Measurements from ENCODE around the gene CCR3.
"Not testable (repeated sequence)": the region's sequence is repeated elsewhere in the genome, so short reads cannot be mapped to it uniquely, and the experiment has no call there.

Gene CCR3

GRCh38 chr3:46242120-46242519 lies at the start of gene CCR3:
Gene CCR3 (plus strand): TSS chr3:46242460. CDS start chr3:46265159, 22,699 bp downstream.
- DNase-seq (ENCODE audit: low read depth, low spot score): no peak

DNA sequence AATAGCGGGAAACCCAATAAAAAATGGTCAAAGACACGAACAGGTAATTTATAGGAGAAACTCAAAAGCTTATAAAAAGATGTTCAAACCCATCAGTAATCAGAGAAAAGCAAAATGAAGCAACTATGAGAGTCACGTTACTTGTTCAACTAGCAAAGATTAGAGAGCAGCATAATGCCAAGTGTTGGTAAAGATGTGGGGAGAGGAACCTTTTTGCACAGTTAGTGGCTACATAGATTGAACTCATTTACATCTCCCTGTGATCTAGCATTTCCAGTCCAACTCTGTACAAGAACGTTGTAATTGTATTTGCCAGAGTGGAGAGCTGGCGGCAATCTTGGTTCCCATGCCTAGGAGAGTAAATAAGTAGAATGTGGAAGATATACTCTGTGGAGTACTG lies 49.3 kb upstream of the CCR3 start:
- no peak for DNase-seq (ENCODE audit: low read depth, low spot score)

DNA sequence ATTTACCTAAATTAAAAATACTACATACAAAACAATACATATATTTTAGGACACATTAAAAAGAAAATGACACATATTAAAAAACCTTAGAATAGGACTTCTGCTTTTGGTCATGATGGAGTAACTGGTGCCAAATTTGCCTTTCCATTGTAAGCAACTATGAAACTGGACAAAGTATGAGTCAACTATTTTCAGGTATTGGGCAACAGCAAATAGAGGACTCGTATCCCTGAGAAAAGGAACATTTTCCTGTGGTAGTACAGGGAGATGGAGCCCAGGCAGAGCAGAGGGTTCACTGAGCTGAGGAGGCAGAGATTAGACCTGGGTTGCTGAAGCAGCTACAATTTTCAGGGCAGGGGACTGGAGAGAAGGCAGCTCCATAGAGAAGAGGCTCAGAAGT lies 48.8 kb upstream of the CCR3 start:
- no peak for DNase-seq (ENCODE audit: low read depth, low spot score)

- no peak for DNase-seq (ENCODE audit: low read depth, low spot score)
Measured at GRCh38 chr3:46194868-46195553, 47.2 kb upstream of the CCR3 start.

- DNase-seq (ENCODE audit: low read depth, low spot score): no peak
Measured at GRCh38 chr3:46196261-46196957, 45.9 kb upstream of the CCR3 start.

GRCh38 chr3:46200211-46200610 lies 42.0 kb upstream of the CCR3 start:
- DNase-seq (ENCODE audit: low read depth, low spot score): no peak

GRCh38 chr3:46200790-46201189 lies 41.5 kb upstream of the CCR3 start:
- DNase-seq (ENCODE audit: low read depth, low spot score): no peak

GRCh38 chr3:46202535-46202934 lies 39.7 kb upstream of the CCR3 start:
- DNase-seq (ENCODE audit: low read depth, low spot score): no peak

DNA sequence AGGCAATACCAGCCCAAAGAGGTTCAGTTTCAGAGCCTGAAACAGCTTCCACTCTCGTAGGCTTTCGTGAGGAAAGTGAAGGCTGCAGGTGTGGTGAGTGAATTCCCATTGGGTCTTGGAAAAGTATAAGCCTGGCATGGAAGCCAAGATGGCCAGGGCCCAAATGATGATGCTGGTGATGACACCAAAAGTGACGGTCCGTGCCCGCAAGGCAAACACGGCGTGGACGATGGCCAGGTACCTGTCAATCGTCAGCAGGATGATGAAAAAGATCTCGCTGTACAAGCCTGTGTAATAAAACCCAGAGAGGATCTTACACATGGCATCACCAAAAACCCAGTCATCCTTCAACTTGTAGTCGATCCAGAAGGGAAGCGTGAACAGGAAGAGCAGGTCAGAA lies 38.6 kb upstream of the CCR3 start:
- no peak for DNase-seq (ENCODE audit: low read depth, low spot score)

DNA sequence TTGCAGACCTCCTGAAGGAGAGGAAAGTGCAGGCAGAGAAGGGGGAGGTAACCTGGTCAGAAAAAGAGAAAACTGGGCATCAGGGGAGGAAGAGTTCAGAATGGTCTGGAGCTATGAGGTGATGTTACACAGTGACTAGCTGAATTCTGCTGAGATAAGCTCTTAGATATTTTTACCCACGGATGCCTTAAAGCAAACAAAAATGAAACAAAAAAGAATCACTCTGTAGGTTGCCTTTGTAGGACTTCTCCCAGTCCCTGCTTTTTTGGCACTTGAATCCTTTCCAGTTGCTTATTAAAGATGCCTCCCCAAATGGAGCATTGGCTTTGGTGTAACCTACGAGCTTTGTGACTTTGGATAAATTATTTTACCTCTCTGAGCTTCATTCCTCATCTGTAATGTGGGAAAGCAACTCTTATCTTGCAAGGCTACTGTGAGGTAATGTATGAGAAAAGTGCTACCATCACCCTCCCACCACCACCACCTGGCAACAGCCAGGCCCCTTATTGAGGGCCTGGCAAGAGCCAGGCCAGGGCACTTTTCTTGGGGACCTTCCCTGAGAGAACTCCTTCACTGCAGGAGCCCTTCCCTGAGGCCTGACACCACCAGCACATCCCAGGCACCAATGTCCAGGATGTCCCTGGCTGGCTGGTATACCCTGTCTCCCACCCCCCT lies 36.8 kb upstream of the CCR3 start:
- no peak for DNase-seq (ENCODE audit: low read depth, low spot score)

DNA sequence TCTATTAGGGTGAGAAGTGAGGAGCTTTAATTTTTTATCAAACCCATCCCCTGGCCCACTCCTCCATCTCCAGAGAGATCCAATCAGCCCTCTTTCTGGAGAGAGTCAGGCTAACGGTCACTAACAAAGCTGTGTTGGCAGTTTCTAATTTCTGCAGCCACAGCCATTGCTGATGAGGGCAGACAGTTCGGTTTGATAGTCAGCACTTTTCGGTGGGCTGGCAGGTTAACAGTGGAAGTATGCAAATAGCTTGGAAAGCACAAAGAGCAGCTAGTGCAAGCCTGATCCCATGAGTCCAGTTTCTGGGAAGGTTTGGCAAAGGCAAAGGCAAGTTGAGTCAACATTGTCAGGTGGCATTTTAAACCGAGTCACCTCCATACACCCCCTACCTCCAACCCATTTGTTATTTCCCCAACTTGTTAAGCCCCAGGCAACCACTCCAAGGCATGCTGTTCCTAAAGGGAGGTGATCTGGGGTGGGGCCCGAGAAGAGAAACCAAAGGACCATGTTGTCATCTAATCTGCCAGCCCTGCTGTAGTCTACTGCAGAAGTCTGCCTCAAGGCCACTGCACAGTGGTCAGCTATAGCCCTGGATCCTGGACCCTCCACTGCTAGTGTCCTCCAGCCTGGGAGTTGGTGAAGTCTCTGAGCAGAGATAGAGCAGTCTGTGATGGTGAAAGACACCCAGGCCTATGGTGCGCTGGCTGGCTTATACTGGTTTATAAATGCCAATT lies 35.8 kb upstream of the CCR3 start:
- DNase-seq (ENCODE audit: low read depth, low spot score): no peak

GRCh38 chr3:46207514-46207913 lies 34.7 kb upstream of the CCR3 start:
- not testable (repeated sequence) for DNase-seq (ENCODE audit: low read depth, low spot score)

GRCh38 chr3:46208167-46208704 lies 34.0 kb upstream of the CCR3 start, which contains the start of gene CCR1:
Gene CCR1 (minus strand): TSS chr3:46208313. CDS start chr3:46204313, 4,000 bp downstream.
- peak; percentile 63 for DNase-seq (ENCODE audit: low read depth, low spot score)

- no peak for DNase-seq (ENCODE audit: low read depth, low spot score)
Measured at GRCh38 chr3:46209053-46209452, 33.2 kb upstream of the CCR3 start.

- no peak for DNase-seq (ENCODE audit: low read depth, low spot score)
Measured at GRCh38 chr3:46209746-46210470, 32.4 kb upstream of the CCR3 start.

GRCh38 chr3:46212101-46212500 lies 30.2 kb upstream of the CCR3 start:
- no peak for DNase-seq (ENCODE audit: low read depth, low spot score)

GRCh38 chr3:46213201-46213600 lies 29.1 kb upstream of the CCR3 start:
- DNase-seq (ENCODE audit: low read depth, low spot score): no peak

- DNase-seq (ENCODE audit: low read depth, low spot score): peak; percentile 45
Measured at GRCh38 chr3:46214751-46215352, 27.4 kb upstream of the CCR3 start.

- DNase-seq (ENCODE audit: low read depth, low spot score): no peak
Measured at GRCh38 chr3:46215810-46216414, 26.3 kb upstream of the CCR3 start.

DNA sequence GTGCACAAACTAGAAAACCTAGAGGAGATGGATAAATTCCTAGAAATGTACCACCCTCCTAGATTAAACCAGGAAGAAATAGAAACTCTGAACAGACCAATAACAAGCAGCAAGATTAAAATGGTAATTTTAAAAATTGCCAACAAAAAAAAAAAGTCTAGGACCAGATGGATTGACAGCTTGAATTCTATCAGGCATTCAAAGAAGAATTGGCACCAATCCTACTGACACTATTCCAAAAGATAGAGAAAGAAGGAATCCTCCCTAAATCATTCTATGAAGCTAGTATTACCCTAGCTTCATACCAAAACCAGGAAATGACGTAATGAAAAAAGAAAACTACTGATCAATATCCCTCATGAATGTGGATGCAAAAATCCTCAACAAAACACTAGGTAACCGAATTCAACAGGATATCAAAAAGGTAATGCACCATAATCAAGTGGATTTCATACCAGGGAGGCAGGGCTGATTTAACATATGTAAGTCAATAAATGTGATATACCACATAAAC lies 24.0 kb upstream of the CCR3 start:
- no peak for DNase-seq (ENCODE audit: low read depth, low spot score)

Data from ELF-1 (cell line).